HG03025 (cell line): ENCODE measurements around the gene NSFL1C.

Experiments used
- ATAC-seq: cut with Tn5 transposase; IDR thresholded peaks from one replicate; pipeline ENCODE4 v1.9.1; 2021; ENCODE audit warnings: mild to moderate bottlenecking, moderate library complexity; ENCODE audit not compliant: unreplicated experiment, low FRiP score

NSFL1C gene

DNA sequence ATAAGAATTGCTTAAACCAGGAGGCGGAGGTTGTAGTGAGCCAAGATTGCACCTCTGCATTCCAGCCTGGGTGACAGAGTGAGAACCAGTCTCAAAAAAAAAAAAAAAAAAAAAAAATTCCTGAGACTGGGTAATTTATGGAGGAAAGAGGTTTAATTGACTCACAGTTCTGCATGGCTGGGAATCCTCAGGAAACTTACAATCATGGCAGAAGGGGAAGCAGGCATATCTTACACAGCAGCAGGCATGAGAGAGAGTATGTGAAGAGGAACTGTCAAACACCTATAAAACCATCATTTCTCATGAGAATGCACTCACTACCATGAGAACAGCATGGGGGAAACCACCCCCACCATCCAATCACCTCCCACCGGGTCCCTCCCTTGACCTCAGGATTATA lies 72.0 kb downstream of the NSFL1C start:
- ATAC-seq: no peak

- ATAC-seq: no peak
Measured at GRCh38 chr20:1393507-1393882, 73.2 kb downstream of the NSFL1C start.

- ATAC-seq: peak; percentile 80
Measured at GRCh38 chr20:1392693-1393506, 73.7 kb downstream of the NSFL1C start, which contains the start of gene FKBP1A. TSS of gene FKBP1A (minus strand) at chr20:1393054. CDS start at chr20:1392998, 56 bp downstream.

- ATAC-seq: no peak
Measured at GRCh38 chr20:1392443-1392692, 74.3 kb downstream of the NSFL1C start.
